ENCODE results near the gene OVAAL. TPM values are rescaled to one million over a fixed set of nuclear protein-coding genes. Genes with fewer than 3 reads are reported as not detected.

Gene OVAAL
- total RNA-seq, 2 donors from 2014 or later = not detected

DNA sequence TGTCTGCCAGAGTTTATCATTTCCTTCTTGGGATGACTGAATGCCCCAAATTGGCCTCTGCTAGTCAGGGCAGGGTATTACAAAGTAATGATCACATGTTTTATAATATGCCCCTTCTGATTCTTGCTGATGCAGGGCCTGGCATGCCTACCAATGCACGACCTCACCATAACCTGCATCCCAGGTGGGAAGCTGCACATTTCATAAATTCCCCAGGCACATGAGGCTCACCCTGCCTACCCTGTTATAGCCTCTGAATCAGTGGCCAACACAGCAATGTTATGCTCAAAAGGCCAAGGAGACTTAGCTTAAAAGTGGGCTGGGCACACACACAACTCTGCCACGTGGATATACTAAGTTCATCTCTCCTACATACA, 45.1 kb downstream of the OVAAL start:
- Histone ChIP-seq H3K4me1 (ENCODE audit: control insufficient read depth in 1 of 2, low read depth in 2 of 2) (no peaks in the 10 kb centered on the region), H3K36me3 (no peaks in the 10 kb centered on the region), H3K27me3 (replicated peaks; ENCODE audit: insufficient read depth) (no peaks in the 10 kb centered on the region), H3K27ac (no peak overlapping the region), H3K9me3 (no peaks in the 10 kb centered on the region), H3K4me3 (no peak overlapping the region)
- TF ChIP-seq, protein P1, sequence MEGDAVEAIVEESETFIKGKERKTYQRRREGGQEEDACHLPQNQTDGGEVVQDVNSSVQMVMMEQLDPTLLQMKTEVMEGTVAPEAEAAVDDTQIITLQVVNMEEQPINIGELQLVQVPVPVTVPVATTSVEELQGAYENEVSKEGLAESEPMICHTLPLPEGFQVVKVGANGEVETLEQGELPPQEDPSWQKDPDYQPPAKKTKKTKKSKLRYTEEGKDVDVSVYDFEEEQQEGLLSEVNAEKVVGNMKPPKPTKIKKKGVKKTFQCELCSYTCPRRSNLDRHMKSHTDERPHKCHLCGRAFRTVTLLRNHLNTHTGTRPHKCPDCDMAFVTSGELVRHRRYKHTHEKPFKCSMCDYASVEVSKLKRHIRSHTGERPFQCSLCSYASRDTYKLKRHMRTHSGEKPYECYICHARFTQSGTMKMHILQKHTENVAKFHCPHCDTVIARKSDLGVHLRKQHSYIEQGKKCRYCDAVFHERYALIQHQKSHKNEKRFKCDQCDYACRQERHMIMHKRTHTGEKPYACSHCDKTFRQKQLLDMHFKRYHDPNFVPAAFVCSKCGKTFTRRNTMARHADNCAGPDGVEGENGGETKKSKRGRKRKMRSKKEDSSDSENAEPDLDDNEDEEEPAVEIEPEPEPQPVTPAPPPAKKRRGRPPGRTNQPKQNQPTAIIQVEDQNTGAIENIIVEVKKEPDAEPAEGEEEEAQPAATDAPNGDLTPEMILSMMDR (IDR thresholded peaks at IDR 0.05) = no peak
- no peak for DNase-seq (ENCODE audit: low spot score)
- ATAC-seq (ENCODE audit: insufficient number of reproducible peaks, low FRiP score, low read depth) = no peak

DNA sequence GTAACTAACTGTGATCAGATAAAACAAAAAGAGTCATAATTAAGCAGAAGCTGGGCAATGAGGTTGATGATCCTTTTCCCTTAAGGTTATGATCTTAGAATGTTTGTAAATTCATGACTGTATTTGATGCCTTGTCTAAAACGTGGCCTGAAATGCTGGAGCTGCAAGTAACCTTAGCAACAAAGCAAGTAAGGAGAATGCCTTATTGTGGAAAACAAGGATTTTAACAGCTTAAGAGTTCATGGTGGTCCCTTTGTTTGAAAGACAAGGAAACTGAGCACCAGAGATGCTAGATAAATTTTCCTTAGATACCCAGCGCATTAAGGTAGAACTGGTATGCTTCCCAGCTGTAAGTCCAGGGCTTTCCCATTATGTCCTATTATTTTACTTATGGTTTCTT, 47.4 kb downstream of the OVAAL start:
- ATAC-seq (ENCODE audit: insufficient number of reproducible peaks, low FRiP score, low read depth) (no peak), DNase-seq (ENCODE audit: low spot score) (no peak)
- Histone ChIP-seq H3K4me3 (no peak overlapping the region), H3K4me1 (ENCODE audit: control insufficient read depth in 1 of 2, low read depth in 2 of 2) (peaks cover 0 to 3% of the 10 kb centered on the region in 2 donors), H3K36me3 (no peaks in the 10 kb centered on the region), H3K9me3 (no peaks in the 10 kb centered on the region), H3K27ac (no peak overlapping the region), H3K27me3 (replicated peaks; ENCODE audit: insufficient read depth) (no peaks in the 10 kb centered on the region)
- TF ChIP-seq, protein P1 (IDR thresholded peaks at IDR 0.05) = no peak

DNA sequence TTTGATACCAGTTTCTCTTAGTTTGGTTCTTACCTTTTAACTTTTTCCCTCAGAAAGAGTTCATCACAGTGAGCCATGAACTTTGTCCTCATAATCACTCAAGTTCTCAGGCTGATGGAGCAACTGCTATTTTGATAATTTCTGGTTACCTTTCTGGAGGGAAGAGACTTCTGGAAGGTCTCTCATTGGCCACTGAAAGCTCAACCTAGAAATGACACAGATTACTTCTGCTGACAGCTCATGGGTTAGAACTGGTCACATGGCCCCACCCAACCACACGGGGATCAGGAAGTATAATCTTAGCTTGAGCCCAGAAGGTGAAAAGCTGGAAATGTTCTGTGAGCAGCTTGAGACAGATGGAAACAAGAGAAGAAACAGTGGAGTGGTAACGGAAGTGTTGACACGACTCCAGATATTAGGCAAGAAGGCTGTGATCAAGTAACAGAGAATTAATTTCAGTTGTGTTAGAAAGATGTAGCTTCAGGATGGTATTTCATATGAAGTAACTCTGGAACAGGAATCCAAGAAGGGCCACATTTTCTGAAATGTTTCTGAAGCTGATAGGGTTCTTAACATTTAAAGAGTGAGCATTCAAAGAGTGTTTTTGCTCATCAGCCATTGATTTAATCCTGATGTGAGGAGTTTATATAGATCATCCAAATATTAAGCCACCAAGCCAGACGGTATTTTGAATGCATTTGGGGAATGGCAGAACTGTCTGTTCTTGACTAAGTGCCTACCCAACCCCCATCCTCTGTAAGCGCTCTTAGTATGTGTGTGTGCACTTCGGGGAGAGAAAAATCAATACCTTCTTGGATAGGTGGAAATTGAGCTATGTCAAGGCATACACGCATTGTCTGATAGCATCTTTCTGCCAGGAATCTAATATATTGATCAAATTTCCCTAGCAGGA, 51.1 kb downstream of the OVAAL start:
- Histone ChIP-seq H3K4me3 (no peak overlapping the region), H3K36me3 (no peaks in the 10 kb centered on the region), H3K27ac (no peak overlapping the region), H3K27me3 (replicated peaks; ENCODE audit: insufficient read depth) (no peaks in the 10 kb centered on the region), H3K4me1 (ENCODE audit: control insufficient read depth in 1 of 2, low read depth in 2 of 2) (peaks cover 0 to 14% of the 10 kb centered on the region in 2 donors), H3K9me3 (no peaks in the 10 kb centered on the region)
- ATAC-seq (ENCODE audit: insufficient number of reproducible peaks, low FRiP score, low read depth) (no peak), DNase-seq (ENCODE audit: low spot score) (no peak)
- TF ChIP-seq, protein P1 (IDR thresholded peaks at IDR 0.05) = no peak

DNA sequence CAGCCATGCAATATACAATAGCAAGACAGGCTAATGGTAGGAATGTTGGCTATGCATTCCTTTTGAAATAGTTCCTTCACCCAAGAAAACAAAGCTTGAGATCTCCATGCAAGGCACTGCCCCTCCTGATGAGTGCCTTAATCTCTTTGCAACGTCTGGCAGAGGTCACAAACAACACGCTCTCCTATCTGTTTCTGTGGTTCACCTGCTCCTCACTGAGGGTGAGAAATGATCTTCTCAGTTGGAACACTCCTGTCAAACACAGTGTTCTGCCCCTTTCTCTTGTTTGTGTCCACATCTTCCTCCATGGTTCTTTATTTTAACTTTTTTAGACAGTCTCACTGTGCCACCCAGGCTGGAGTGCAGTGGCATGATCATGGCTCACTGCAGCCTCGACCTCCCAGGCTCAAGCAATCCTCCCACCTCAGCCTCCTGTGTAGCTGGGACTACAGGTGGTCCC, 51.8 kb downstream of the OVAAL start:
- ATAC-seq (ENCODE audit: insufficient number of reproducible peaks, low FRiP score, low read depth) (no peak), DNase-seq (ENCODE audit: low spot score) (no peak)
- TF ChIP-seq, protein P1 (IDR thresholded peaks at IDR 0.05) = no peak
- H3K27ac ChIP-seq = no peak overlapping the region
- peaks cover 0 to 14% of the 10 kb centered on the region in 2 donors for H3K4me1 ChIP-seq (ENCODE audit: control insufficient read depth in 1 of 2, low read depth in 2 of 2)
- no peaks in the 10 kb centered on the region for H3K36me3 ChIP-seq
- no peaks in the 10 kb centered on the region for H3K9me3 ChIP-seq
- H3K27me3 ChIP-seq (replicated peaks; ENCODE audit: insufficient read depth) = no peaks in the 10 kb centered on the region
- no peak overlapping the region for H3K4me3 ChIP-seq

DNA sequence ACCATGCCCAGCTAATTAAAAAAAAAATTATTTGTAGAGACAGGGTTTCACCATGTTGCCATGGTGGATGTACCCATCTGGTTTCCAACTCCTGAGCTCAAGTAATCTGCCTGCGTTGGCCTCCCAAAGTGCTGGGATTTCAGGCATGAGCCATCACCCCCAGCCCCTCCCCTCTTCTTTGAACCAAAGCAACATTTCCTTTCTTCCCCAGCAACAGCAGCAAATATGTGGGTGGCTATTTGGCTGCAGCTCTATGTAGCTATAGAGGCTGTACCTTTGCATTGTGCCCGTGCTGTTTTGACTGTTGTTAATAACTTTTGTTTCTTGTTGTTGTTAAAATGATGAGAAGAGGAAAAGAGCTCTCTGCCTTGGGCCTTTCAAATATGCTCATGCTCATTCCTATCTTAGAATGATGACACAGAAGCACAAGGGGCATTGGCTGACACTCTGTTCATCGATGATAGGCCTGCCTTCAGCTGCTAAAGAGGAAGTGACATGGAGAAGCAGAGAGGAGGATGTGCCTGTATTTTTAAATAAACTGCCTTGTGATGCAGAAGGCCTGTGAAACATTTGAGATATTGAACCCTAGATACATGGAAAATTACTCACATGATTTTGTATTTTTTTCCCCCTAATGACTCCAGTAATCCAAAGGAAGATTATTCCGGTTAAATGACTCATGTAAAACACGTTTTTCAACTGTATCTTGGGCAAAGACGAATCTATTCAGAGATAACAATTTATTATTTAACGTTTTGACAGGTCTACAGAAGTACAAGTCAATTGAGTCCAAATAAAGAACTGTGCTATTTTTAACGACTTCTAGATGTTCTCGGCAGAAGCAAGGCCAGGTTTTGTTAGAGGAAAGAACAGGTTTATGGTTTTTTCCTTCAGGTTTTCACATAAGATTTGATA, 52.5 kb downstream of the OVAAL start:
- Histone ChIP-seq H3K36me3 (no peaks in the 10 kb centered on the region), H3K9me3 (no peaks in the 10 kb centered on the region), H3K4me1 (ENCODE audit: control insufficient read depth in 1 of 2, low read depth in 2 of 2) (peaks cover 0 to 14% of the 10 kb centered on the region in 2 donors), H3K27ac (peak overlapping the region; percentile 16 to 44), H3K27me3 (replicated peaks; ENCODE audit: insufficient read depth) (no peaks in the 10 kb centered on the region), H3K4me3 (no peak overlapping the region)
- TF ChIP-seq, protein P1 (IDR thresholded peaks at IDR 0.05) = no peak
- DNase-seq (ENCODE audit: low spot score) = no peak
- ATAC-seq (ENCODE audit: insufficient number of reproducible peaks, low FRiP score, low read depth) = peak; percentile 21

Measured in thoracic aorta (tissue), 2 donors.